HL-60 (cell line): ENCODE results near the gene LFNG.
A peak's percentile ranks its signal among the peaks of the same experiment; 100 is the strongest.
"Not testable (repeated sequence)": the region's sequence is repeated elsewhere in the genome, so short reads cannot be mapped to it uniquely, and the experiment has no call there.

ENCODE experiments used
- DNase-seq, 2 experiments: peaks; one replicate each; pipeline ENCODE4 v3.0.0-alpha.2; 2010 to 2020; ENCODE audit warnings: low read depth in 1 of 2, low spot score in 1 of 2
- H3K27ac ChIP-seq: fragments of 250-450 bp; sonication (Bioruptor Pico); replicated peaks from 2 replicates; pipeline ENCODE4 v1.5.1; 2020; ENCODE audit warnings: mild to moderate bottlenecking, moderate library complexity
- H3K27me3 ChIP-seq: fragments of 250-450 bp; sonication (Bioruptor Pico); 2 replicates; pipeline ENCODE4 v1.5.1; 2021; ENCODE audit warnings: mild to moderate bottlenecking, moderate library complexity; ENCODE audit not compliant: insufficient read depth, poor library complexity, severe bottlenecking
- H3K4me3 ChIP-seq: replicated peaks from 2 replicates; pipeline ENCODE4 v1.5.1; 2011; ENCODE audit warnings: mild to moderate bottlenecking, control low read depth, low read length; ENCODE audit not compliant: insufficient read depth
- GABPA ChIP-seq: IDR thresholded peaks from 2 replicates; pipeline ENCODE4 v1.6.1; 2012; ENCODE audit warnings: low read depth
- POLR2AphosphoS5 ChIP-seq: IDR thresholded peaks from 2 replicates; pipeline ENCODE4 v1.6.1; 2012; ENCODE audit warnings: low read depth
- SPI1 ChIP-seq: IDR thresholded peaks from 2 replicates; pipeline ENCODE4 v1.6.1; 2012; ENCODE audit warnings: low read depth, mild to moderate bottlenecking, borderline replicate concordance
- TF ChIP-seq, protein P1 (sequence below): IDR thresholded peaks from one replicate; pipeline ENCODE4 v1.5.1; 2011; ENCODE audit warnings: low read length, control low read depth, inconsistent platforms; ENCODE audit not compliant: insufficient read depth
- TF ChIP-seq, protein P2 (sequence below): IDR thresholded peaks from 2 replicates; pipeline ENCODE4 v1.6.1; 2012; ENCODE audit warnings: low read depth; ENCODE audit not compliant: insufficient replicate concordance

Gene LFNG

DNA sequence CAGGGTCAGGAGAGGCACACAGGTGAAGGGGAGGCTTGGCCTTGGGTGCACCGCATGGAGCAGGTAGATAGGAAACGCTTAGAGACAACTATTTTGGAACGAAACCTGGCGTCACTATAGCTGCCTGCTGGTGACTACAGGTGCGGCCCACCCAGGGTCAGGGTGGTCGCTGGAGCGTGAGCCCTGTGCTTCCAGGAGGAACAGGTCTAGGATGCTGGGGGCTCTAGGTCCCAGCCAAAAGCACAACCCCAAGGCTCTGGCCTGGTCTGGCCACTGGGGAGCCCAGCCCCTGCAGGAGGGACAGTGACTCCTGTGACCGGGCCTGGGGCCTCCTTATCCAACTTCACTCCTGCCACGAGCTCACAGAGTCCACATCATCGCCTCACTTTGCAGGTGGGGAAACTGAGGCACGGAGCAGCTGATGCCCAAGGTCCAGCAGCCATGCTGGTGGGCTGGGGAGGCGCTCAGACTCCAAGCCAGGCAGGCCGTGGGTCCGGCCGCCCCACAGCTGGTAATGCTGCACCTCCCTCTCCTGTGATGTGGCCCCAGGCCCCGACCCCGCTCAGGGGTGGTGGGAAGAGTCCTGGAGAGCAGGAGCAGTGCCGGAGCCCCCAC, 9.0 kb downstream of the LFNG start:
- Histone ChIP-seq H3K4me3 (no peak overlapping the region), H3K27me3 (no peaks in the 10 kb centered on the region), H3K27ac (peak overlapping the region; percentile 97)
- no peak for TF ChIP-seq GABPA
- TF ChIP-seq, protein P1, sequence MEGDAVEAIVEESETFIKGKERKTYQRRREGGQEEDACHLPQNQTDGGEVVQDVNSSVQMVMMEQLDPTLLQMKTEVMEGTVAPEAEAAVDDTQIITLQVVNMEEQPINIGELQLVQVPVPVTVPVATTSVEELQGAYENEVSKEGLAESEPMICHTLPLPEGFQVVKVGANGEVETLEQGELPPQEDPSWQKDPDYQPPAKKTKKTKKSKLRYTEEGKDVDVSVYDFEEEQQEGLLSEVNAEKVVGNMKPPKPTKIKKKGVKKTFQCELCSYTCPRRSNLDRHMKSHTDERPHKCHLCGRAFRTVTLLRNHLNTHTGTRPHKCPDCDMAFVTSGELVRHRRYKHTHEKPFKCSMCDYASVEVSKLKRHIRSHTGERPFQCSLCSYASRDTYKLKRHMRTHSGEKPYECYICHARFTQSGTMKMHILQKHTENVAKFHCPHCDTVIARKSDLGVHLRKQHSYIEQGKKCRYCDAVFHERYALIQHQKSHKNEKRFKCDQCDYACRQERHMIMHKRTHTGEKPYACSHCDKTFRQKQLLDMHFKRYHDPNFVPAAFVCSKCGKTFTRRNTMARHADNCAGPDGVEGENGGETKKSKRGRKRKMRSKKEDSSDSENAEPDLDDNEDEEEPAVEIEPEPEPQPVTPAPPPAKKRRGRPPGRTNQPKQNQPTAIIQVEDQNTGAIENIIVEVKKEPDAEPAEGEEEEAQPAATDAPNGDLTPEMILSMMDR: no peak
- TF ChIP-seq POLR2AphosphoS5: no peak
- TF ChIP-seq, protein P2, sequence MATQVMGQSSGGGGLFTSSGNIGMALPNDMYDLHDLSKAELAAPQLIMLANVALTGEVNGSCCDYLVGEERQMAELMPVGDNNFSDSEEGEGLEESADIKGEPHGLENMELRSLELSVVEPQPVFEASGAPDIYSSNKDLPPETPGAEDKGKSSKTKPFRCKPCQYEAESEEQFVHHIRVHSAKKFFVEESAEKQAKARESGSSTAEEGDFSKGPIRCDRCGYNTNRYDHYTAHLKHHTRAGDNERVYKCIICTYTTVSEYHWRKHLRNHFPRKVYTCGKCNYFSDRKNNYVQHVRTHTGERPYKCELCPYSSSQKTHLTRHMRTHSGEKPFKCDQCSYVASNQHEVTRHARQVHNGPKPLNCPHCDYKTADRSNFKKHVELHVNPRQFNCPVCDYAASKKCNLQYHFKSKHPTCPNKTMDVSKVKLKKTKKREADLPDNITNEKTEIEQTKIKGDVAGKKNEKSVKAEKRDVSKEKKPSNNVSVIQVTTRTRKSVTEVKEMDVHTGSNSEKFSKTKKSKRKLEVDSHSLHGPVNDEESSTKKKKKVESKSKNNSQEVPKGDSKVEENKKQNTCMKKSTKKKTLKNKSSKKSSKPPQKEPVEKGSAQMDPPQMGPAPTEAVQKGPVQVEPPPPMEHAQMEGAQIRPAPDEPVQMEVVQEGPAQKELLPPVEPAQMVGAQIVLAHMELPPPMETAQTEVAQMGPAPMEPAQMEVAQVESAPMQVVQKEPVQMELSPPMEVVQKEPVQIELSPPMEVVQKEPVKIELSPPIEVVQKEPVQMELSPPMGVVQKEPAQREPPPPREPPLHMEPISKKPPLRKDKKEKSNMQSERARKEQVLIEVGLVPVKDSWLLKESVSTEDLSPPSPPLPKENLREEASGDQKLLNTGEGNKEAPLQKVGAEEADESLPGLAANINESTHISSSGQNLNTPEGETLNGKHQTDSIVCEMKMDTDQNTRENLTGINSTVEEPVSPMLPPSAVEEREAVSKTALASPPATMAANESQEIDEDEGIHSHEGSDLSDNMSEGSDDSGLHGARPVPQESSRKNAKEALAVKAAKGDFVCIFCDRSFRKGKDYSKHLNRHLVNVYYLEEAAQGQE: no peak
- TF ChIP-seq SPI1: no peak
- no peak for DNase-seq

DNA sequence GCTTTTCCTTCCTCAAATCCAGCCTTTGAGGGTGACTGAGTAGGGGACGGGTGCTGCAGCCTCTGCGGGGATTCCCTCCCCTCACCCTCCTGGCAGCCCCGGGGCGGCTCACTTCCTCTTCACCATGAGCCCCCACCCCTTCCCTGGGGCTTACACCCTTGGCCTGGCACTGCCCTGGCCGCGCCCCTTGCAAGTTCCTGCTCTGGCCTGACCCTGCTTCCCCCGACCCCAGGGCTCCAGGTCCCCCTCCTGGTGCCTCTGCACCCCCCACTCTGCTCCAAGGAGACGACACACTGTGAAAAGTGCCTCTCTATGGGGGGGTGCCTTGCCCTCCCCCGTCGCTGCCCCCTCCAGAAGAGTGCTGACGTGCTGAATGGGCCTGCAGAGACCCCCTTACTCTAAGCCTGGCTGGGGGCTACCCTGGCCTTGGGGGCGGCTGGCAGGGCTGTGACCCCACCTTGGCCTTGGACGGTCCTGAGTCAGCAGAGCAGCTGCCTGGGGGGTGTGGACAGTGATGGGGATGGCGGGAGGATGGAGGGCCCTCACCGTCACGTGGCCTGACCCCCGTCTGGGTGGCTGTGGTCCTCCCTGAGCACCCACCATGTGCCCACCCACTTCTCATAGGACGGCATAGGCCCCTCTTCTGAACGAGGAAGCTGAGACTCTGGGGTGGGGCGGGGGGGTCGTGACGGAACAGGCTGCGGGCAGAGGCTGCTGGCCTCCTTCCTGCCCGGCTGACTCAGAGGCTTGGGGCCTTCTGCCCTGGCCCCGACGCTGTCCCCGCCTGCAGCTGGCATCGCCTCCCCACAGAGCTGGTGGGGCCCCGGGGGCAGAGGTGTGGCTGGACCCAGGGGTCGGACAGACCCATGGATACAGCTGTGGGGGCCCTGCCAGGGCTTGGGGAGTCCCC, 9.8 kb downstream of the LFNG start:
- TF ChIP-seq, protein P1: no peak
- TF ChIP-seq SPI1 (peak; percentile 93), POLR2AphosphoS5 (peak; percentile 3; the same call in 1 of the 2 replicates), GABPA (0 out of 2 replicates have a peak, but pooled peaks have one; percentile 5)
- TF ChIP-seq, protein P2: no peak
- DNase-seq: peak; percentile 87 to 97
- H3K4me3 ChIP-seq: no peak overlapping the region
- H3K27me3 ChIP-seq: no peaks in the 10 kb centered on the region
- H3K27ac ChIP-seq: peak overlapping the region; percentile 97

DNA sequence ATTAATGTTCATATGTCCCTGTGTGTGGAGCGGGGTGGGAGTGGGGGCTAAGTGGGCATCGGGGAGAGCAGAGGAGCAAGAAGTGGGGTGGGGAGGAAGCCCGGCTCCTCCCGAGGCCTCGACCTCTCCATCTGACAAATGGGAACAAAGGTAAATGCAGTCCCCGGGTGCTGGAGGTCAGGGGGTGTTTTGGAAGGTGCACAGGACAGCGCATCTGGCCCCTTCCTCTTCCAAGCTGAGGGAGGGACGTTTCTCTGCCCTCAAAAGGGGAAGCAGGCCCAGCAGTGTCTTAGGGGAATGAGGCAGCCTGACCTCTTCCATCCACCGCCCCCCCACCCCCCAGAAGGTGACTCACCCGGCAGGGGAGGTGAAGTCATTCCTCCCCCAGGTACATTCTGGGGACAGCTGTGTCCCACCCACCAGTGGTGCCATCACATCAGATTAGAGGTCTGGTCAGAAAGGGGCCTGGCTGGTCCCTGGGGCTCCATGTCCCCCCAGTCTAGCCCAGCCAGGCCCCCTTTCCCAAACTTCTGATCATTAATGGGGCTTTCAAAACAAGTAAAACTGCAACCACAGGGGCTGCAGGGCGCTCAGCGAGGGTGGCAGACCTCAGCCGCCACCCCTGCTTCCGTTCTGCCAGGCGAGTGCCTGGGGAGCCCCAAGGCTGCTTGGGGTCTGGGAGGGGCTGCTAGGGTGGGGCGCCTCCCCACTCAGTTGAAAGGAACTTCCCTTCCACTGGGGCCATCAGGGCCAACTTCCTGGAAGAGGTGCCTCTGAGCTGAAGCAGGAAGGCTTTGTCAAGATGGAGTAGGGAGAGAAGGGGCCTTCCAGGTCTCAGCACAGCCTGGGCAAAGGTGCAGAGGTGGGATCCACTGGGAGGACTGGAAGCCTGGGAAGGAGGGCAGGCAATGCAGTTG, 10.8 kb downstream of the LFNG start:
- peak; percentile 92 to 95 for DNase-seq
- Histone ChIP-seq H3K27ac (peak overlapping the region; percentile 97), H3K27me3 (no peaks in the 10 kb centered on the region), H3K4me3 (no peak overlapping the region)
- TF ChIP-seq GABPA (no peak), SPI1 (peak; percentile 79; the same call in 1 of the 2 replicates), POLR2AphosphoS5 (peak; percentile 77)
- TF ChIP-seq, protein P1: no peak
- TF ChIP-seq, protein P2: no peak

DNA sequence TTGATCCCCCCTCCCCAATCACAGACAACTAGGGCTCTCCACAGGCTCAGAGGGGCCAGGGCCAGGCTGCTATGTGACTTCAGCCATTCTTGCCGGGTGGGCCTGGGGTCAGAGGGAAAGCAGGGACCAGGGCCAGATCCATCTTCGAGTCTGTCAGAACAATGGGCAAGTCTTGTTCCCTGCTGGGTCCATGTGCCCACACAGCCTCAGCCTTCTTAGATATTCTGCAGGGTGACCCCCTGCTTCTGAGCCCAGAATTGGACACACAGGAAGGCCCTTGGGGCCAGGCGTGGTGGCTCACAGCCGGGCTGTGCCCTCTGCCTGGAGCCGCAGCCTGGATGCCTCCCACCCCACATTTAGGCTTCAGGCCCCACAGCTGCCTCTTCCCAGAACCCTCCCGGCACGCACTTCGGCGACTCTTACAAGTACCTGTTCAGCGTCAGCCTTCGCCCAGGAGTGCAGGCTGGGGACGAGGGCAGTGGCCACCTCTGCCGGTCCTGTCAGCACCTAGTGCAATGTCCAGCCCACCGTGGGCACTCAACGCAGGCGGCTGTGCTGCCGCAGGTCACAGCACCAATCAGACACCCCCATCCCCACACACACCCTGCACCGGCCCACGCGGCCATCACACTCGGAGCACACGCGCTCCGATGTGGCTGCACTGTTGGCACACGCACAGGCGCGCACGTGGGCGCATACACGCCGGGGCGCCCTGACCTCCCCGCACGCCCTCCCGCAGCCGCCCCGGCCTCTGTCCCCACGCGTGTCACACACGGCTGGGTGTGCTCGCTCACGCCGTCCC, 11.6 kb downstream of the LFNG start:
- DNase-seq, H3K4me3 ChIP-seq, H3K27me3 ChIP-seq: not testable (repeated sequence)
- H3K27ac ChIP-seq: peak overlapping the region; percentile 97
